ENCODE results near the gene USP6NL.

DNA sequence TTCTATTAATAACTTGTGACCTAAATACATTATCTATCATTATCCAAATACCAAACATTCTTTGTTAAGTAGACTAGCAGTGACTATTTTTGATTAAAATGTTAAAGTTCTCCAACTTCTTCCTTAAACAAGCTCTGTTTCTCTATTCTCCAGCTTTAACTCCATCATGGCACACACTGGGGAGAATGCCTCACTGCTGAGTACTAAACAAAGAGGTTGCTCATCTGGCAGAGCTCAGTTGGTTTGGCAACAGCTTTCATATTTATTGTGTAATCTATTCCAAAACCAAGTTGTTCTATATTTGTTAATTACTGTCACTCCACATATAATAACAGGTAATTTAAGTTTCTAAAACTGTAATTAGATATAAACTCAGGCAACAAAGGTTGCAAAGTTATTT lies 89.6 kb downstream of the USP6NL start:
- TF ChIP-seq, protein P1, sequence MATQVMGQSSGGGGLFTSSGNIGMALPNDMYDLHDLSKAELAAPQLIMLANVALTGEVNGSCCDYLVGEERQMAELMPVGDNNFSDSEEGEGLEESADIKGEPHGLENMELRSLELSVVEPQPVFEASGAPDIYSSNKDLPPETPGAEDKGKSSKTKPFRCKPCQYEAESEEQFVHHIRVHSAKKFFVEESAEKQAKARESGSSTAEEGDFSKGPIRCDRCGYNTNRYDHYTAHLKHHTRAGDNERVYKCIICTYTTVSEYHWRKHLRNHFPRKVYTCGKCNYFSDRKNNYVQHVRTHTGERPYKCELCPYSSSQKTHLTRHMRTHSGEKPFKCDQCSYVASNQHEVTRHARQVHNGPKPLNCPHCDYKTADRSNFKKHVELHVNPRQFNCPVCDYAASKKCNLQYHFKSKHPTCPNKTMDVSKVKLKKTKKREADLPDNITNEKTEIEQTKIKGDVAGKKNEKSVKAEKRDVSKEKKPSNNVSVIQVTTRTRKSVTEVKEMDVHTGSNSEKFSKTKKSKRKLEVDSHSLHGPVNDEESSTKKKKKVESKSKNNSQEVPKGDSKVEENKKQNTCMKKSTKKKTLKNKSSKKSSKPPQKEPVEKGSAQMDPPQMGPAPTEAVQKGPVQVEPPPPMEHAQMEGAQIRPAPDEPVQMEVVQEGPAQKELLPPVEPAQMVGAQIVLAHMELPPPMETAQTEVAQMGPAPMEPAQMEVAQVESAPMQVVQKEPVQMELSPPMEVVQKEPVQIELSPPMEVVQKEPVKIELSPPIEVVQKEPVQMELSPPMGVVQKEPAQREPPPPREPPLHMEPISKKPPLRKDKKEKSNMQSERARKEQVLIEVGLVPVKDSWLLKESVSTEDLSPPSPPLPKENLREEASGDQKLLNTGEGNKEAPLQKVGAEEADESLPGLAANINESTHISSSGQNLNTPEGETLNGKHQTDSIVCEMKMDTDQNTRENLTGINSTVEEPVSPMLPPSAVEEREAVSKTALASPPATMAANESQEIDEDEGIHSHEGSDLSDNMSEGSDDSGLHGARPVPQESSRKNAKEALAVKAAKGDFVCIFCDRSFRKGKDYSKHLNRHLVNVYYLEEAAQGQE (IDR thresholded peaks at IDR 0.05; ENCODE audit: insufficient read depth in 1 of 2, low read depth in 2 of 2, low read length in 2 of 2) = no peak
- no peak for TF ChIP-seq TAF1 (IDR thresholded peaks at IDR 0.05; ENCODE audit: borderline replicate concordance, insufficient read depth, low read length)

Data from PFSK-1 (cell line).